Adipocyte (in vitro differentiated cells): ENCODE data around the gene OR2AE1.

ENCODE experiments used
- DNase-seq: peaks from one replicate; pipeline ENCODE4 v3.0.0-alpha.2; 2015; ENCODE audit warnings: low read depth
- H3K27me3 ChIP-seq: replicated peaks from 2 replicates; pipeline ENCODE4 v1.7.0; 2013; ENCODE audit warnings: mild to moderate bottlenecking, low read length, moderate library complexity; ENCODE audit not compliant: control insufficient read depth, insufficient read depth
- H3K36me3 ChIP-seq: 2 replicates; pipeline ENCODE4 v1.7.0; 2013; ENCODE audit warnings: low read length, mild to moderate bottlenecking, moderate library complexity; ENCODE audit not compliant: control insufficient read depth, insufficient read depth, severe bottlenecking
- H3K4me1 ChIP-seq: 2 replicates; pipeline ENCODE4 v1.7.0; 2013; ENCODE audit warnings: mild to moderate bottlenecking, low read length, moderate library complexity; ENCODE audit not compliant: control insufficient read depth, insufficient read depth
- H3K4me3 ChIP-seq: 2 replicates; pipeline ENCODE4 v1.7.0; 2013; ENCODE audit warnings: mild to moderate bottlenecking, low read length, moderate library complexity
- H3K9ac ChIP-seq: 2 replicates; pipeline ENCODE4 v1.7.0; 2013; ENCODE audit warnings: mild to moderate bottlenecking, low read length, moderate library complexity
- H3K9me3 ChIP-seq: 2 replicates; pipeline ENCODE4 v1.7.0; 2013; ENCODE audit warnings: mild to moderate bottlenecking, low read length, moderate library complexity; ENCODE audit not compliant: control insufficient read depth

OR2AE1 gene

GRCh38 chr7:99833289-99833877 is 43.5 kb downstream of the OR2AE1 start:
- no peak overlapping the region for H3K4me3 ChIP-seq
- H3K9ac ChIP-seq = no peak overlapping the region
- no peaks in the 10 kb centered on the region for H3K36me3 ChIP-seq
- H3K9me3 ChIP-seq = no peaks in the 10 kb centered on the region
- H3K27me3 ChIP-seq = peaks cover 15% of the 10 kb centered on the region
- no peak for DNase-seq
- H3K4me1 ChIP-seq = peaks cover 18% of the 10 kb centered on the region

DNA sequence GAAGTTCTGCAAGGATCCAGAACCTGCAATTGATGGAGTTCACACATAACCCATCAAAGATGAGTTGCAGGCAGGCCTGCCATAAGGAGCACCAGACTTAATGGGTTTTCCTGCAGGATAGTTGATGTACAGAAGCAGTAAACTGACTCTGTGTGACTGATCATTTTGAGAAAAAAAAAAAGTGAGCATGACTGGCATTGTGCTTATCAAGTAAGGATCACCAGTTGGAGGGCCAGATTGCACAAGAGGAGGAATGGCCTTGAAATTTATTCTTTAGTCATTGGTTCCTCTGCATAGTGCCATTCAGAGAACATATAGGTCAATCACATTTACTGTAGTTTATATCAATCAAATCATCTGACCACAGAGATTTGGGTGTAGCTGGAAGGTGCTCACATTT is 45.2 kb downstream of the OR2AE1 start:
- H3K27me3 ChIP-seq = peaks cover 15% of the 10 kb centered on the region
- H3K4me3 ChIP-seq = no peak overlapping the region
- no peaks in the 10 kb centered on the region for H3K36me3 ChIP-seq
- H3K9ac ChIP-seq = no peak overlapping the region
- no peak for DNase-seq
- peaks cover 18% of the 10 kb centered on the region for H3K4me1 ChIP-seq
- no peaks in the 10 kb centered on the region for H3K9me3 ChIP-seq

- Histone ChIP-seq H3K36me3 (no peaks in the 10 kb centered on the region), H3K4me3 (no peak overlapping the region), H3K27me3 (peaks cover 22% of the 10 kb centered on the region), H3K9ac (peak overlapping the region; percentile 63), H3K4me1 (peaks cover 18% of the 10 kb centered on the region), H3K9me3 (no peaks in the 10 kb centered on the region)
- DNase-seq = no peak
Observed at GRCh38 chr7:99829524-99830160, 47.2 kb downstream of the OR2AE1 start.

DNA sequence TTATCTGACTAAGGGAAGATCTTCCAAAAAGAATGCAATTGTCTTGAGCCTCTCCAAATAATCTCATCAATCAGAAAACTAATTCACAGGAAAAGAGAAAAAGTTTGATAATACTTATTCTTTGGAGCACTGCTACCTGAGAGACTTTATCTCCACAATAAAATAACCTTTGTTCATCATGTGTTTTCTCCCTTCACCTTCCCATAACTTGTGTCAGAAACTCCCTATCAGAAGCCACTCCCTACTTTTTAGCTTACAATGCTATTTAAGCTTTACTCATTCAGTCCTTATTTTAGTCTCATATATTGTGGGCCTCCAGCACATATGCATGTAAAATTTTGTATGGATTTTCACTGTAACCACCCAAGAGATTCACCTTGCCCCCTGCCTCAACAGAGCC is 48.0 kb downstream of the OR2AE1 start:
- DNase-seq = no peak
- peaks cover 15% of the 10 kb centered on the region for H3K4me1 ChIP-seq
- no peak overlapping the region for H3K4me3 ChIP-seq
- no peaks in the 10 kb centered on the region for H3K36me3 ChIP-seq
- H3K9me3 ChIP-seq = no peaks in the 10 kb centered on the region
- peak overlapping the region; percentile 63 for H3K9ac ChIP-seq
- H3K27me3 ChIP-seq = peaks cover 29% of the 10 kb centered on the region

GRCh38 chr7:99827040-99827778 is 49.6 kb downstream of the OR2AE1 start:
- Histone ChIP-seq H3K4me3 (no peak overlapping the region), H3K4me1 (peaks cover 15% of the 10 kb centered on the region), H3K9ac (no peak overlapping the region), H3K36me3 (no peaks in the 10 kb centered on the region), H3K9me3 (no peaks in the 10 kb centered on the region), H3K27me3 (peaks cover 24% of the 10 kb centered on the region)
- DNase-seq = no peak
